HepG2 (cell line): ENCODE data around the gene RAD23A. TPM values are rescaled to one million over a fixed set of nuclear protein-coding genes. Genes with fewer than 3 reads are reported as not detected.

Experiments used
- AKNA ChIP-seq: sonication (generic); formaldehyde crosslinking; IDR thresholded peaks from 2 replicates; pipeline ENCODE4 v1.4.0; 2020; ENCODE audit warnings: missing genetic modification reagents, borderline replicate concordance
- CBX2 ChIP-seq, 2 experiments: fragments of 200-600 bp in 1 of 2; sonication (generic); formaldehyde crosslinking in 1 of 2; IDR thresholded peaks; 2 replicates each; pipeline versions ENCODE4 v1.7.0 to v1.8.1; 2018 to 2022; ENCODE audit warnings: low read depth in 2 of 2, low read length in 1 of 2, mild to moderate bottlenecking in 1 of 2, missing genetic modification reagents in 1 of 2
- CREB3 ChIP-seq: sonication (generic); formaldehyde crosslinking; IDR thresholded peaks from 2 replicates; pipeline ENCODE4 v1.5.0; 2020; ENCODE audit warnings: missing genetic modification reagents
- EZH2 ChIP-seq: conservative IDR thresholded peaks from 2 replicates; pipeline ENCODE4 v1.6.1; 2012; ENCODE audit warnings: mild to moderate bottlenecking, low read depth, low read length, moderate library complexity
- GLMP ChIP-seq: sonication (generic); formaldehyde crosslinking; IDR thresholded peaks from 2 replicates; pipeline ENCODE4 v1.9.0; 2021; ENCODE audit warnings: missing genetic modification reagents, mild to moderate bottlenecking, borderline replicate concordance
- HOXD1 ChIP-seq: sonication (generic); formaldehyde crosslinking; IDR thresholded peaks from 2 replicates; pipeline ENCODE4 v1.5.0; 2020; ENCODE audit warnings: missing genetic modification reagents
- KLF11 ChIP-seq: IDR thresholded peaks from 2 replicates; pipeline ENCODE4 v1.6.1; 2016; ENCODE audit warnings: missing compliant biosample characterization
- MATR3 ChIP-seq: sonication (generic); formaldehyde crosslinking; IDR thresholded peaks from 2 replicates; pipeline ENCODE4 v1.4.0; 2020; ENCODE audit warnings: missing genetic modification reagents
- MXD4 ChIP-seq: IDR thresholded peaks from 2 replicates; pipeline ENCODE4 v1.6.1; 2016; ENCODE audit warnings: mild to moderate bottlenecking, missing biosample characterization, missing genetic modification reagents
- MYC ChIP-seq: sonication (generic); formaldehyde crosslinking; IDR thresholded peaks from 2 replicates; pipeline ENCODE4 v1.9.0; 2021; ENCODE audit warnings: missing genetic modification reagents, borderline replicate concordance
- NFE2L2 ChIP-seq: fragments of 150-350 bp; IDR thresholded peaks from 2 replicates; pipeline ENCODE4 v1.6.1; 2014; ENCODE audit warnings: low read length
- POLR2G ChIP-seq: fragments of 200-400 bp; formaldehyde crosslinking; IDR thresholded peaks from 2 replicates; pipeline ENCODE4 v1.6.1; 2018; ENCODE audit warnings: mild to moderate bottlenecking, low read depth, low read length, moderate library complexity
- RBM22 ChIP-seq: fragments of 200-400 bp; formaldehyde crosslinking; optimal IDR thresholded peaks from 2 replicates; pipeline ENCODE3; 2017; ENCODE audit warnings: mild to moderate bottlenecking, low read length, moderate library complexity
- RCOR2 ChIP-seq: IDR thresholded peaks from 2 replicates; pipeline ENCODE4 v1.6.1; 2016; ENCODE audit warnings: missing biosample characterization, missing genetic modification reagents
- RFXAP ChIP-seq: sonication (generic); formaldehyde crosslinking; IDR thresholded peaks from 2 replicates; pipeline ENCODE4 v1.4.0; 2020; ENCODE audit warnings: missing genetic modification reagents, borderline replicate concordance
- SMARCE1 ChIP-seq: fragments of 450-650 bp; IDR thresholded peaks from 2 replicates; pipeline ENCODE4 v1.6.1; 2017; ENCODE audit warnings: borderline replicate concordance
- TP53 ChIP-seq: sonication (generic); formaldehyde crosslinking; conservative IDR thresholded peaks from 2 replicates; pipeline ENCODE4 v1.4.0; 2020; ENCODE audit warnings: missing genetic modification reagents
- ZNF432 ChIP-seq: sonication (generic); formaldehyde crosslinking; IDR thresholded peaks from 2 replicates; pipeline ENCODE4 v1.5.0; 2020; ENCODE audit warnings: missing genetic modification reagents, mild to moderate bottlenecking, borderline replicate concordance
- ZNF589 ChIP-seq: sonication (generic); formaldehyde crosslinking; conservative IDR thresholded peaks from 2 replicates; pipeline ENCODE4 v1.8.0; 2022; ENCODE audit warnings: mild to moderate bottlenecking, moderate library complexity, missing genetic modification reagents
- ZNF878 ChIP-seq: sonication (generic); formaldehyde crosslinking; IDR thresholded peaks from 2 replicates; pipeline ENCODE4 v1.8.1; 2023; ENCODE audit warnings: mild to moderate bottlenecking, missing genetic modification reagents, moderate library complexity
- ZSCAN21 ChIP-seq: sonication (generic); formaldehyde crosslinking; IDR thresholded peaks from 2 replicates; pipeline ENCODE4 v1.8.0; 2022; ENCODE audit warnings: mild to moderate bottlenecking, missing genetic modification reagents, moderate library complexity, borderline replicate concordance
- polyA plus RNA-seq, 8 experiments: library from polyadenylated mRNA; depleted of rRNA in 3 of 8; stranded (reverse) in 7 of 8; unstranded in 1 of 8; fragments of >200 nt; fragmentation: Illumina TruSeq in 4 of 8; extraction: Trizol in 4 of 8; gene quantifications; 2 replicates each; pipeline versions ENCODE4 v1.2.1 to v1.2.3, GENCODE V29; 2011 to 2016; ENCODE audit warnings: low read depth in 4 of 8, missing spikeins in 1 of 8, mixed read lengths in 1 of 8; ENCODE audit not compliant: insufficient read depth in 1 of 8
- total RNA-seq, 5 experiments: library from RNA; depleted of rRNA; stranded (reverse); fragments of >200 nt; fragmentation: Illumina TruSeq; extraction: Trizol; gene quantifications; 2 replicates each; pipeline ENCODE4 v1.2.3, GENCODE V29; 2016; ENCODE audit warnings: low read depth in 1 of 5

The RAD23A gene
- total and polyA plus RNA-seq, 2 of the 13 experiments (the other 11 are each of a cell fraction or from before 2014, with no cell fraction given) = 42.5 to 54.2 TPM

- no peak for TF ChIP-seq EZH2
- TF ChIP-seq CREB3 (CRISPR knock-in tag) = no peak
- no peak for TF ChIP-seq SMARCE1
- no peak for TF ChIP-seq RCOR2 (CRISPR knock-in tag)
- 0 out of 2 replicates have a peak, but pooled peaks have one; percentile 25 for TF ChIP-seq HOXD1 (CRISPR knock-in tag)
- TF ChIP-seq ZNF878 (CRISPR knock-in tag) = no peak
- no peak for TF ChIP-seq NFE2L2
- TF ChIP-seq KLF11 (CRISPR knock-in tag) = no peak
- no peak for TF ChIP-seq ZNF432 (CRISPR knock-in tag)
- TF ChIP-seq GLMP = no peak
- no peak for TF ChIP-seq CBX2 (IDR thresholded peaks at IDR 0.05; ENCODE audit: low read depth, low read length)
- TF ChIP-seq CBX2 (CRISPR knock-in tag; IDR thresholded peaks at IDR 0.05; ENCODE audit: low read depth) = no peak
- no peak for TF ChIP-seq MXD4 (CRISPR knock-in tag)
- TF ChIP-seq ZNF589 = no peak
- TF ChIP-seq AKNA (CRISPR knock-in tag) = no peak
- peak; percentile 57; the same call in 1 of the 2 replicates for TF ChIP-seq MYC (CRISPR knock-in tag)
- TF ChIP-seq RFXAP (CRISPR knock-in tag) = no peak
- no peak for TF ChIP-seq MATR3 (CRISPR knock-in tag)
- no peak for TF ChIP-seq POLR2G
- TF ChIP-seq RBM22 = no peak
- no peak for TF ChIP-seq TP53 (CRISPR knock-in tag)
- TF ChIP-seq ZSCAN21 = no peak
Observed at GRCh38 chr19:12913851-12914690, 31.6 kb upstream of the RAD23A start (continued).
